Brain microvascular endothelial cell (primary cell): ENCODE measurements around the gene CRIP3.

Experiments used
- DNase-seq: peaks from one replicate; pipeline ENCODE4 v3.0.0-alpha.2; 2020
- H3K27ac ChIP-seq: fragments of 250-450 bp; sonication (Bioruptor Pico); 2 replicates; pipeline ENCODE4 v1.5.1; 2020; ENCODE audit warnings: mild to moderate bottlenecking, moderate library complexity
- H3K27me3 ChIP-seq: fragments of 250-450 bp; sonication (Bioruptor Pico); replicated peaks from 2 replicates; pipeline ENCODE4 v1.5.1; 2020; ENCODE audit warnings: mild to moderate bottlenecking
- H3K36me3 ChIP-seq: fragments of 250-450 bp; sonication (Bioruptor Pico); replicated peaks from 2 replicates; pipeline ENCODE4 v1.5.1; 2020; ENCODE audit warnings: mild to moderate bottlenecking
- H3K4me3 ChIP-seq: 2 replicates; pipeline ENCODE4 v1.5.1; 2011; ENCODE audit warnings: low read depth, mild to moderate bottlenecking, control low read depth, low read length, moderate library complexity
- in situ Hi-C: cut with HindIII; loops from 2 replicates; pipeline ENCODE4 v1.10.0; 2017; ENCODE audit warnings: low sequenced_read_pairs, low pct_ligation_motif_present
- TF ChIP-seq, protein P1 (sequence below): IDR thresholded peaks from 2 replicates; pipeline ENCODE4 v1.5.1; 2011; ENCODE audit warnings: low read depth, mild to moderate bottlenecking, moderate library complexity, low read length, control low read depth, inconsistent platforms; ENCODE audit errors: missing control alignments

CRIP3 gene

DNA sequence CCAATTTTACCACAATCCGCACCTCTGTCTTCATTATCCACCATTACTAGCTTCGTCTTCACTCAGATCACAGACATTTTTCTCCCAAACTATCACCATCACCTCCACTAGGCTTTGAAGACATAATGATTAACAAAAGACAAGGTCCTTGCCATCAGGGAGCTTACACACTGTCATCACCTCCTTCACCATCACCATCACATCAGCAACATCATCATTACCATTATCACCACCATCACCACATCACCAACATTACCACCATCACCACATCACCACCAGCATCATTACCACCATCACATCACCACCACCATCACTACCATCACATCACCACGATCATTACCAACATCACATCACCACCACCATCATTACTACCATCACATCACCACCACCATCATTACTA is 14.9 kb downstream of the CRIP3 start:
- TF ChIP-seq, protein P1, sequence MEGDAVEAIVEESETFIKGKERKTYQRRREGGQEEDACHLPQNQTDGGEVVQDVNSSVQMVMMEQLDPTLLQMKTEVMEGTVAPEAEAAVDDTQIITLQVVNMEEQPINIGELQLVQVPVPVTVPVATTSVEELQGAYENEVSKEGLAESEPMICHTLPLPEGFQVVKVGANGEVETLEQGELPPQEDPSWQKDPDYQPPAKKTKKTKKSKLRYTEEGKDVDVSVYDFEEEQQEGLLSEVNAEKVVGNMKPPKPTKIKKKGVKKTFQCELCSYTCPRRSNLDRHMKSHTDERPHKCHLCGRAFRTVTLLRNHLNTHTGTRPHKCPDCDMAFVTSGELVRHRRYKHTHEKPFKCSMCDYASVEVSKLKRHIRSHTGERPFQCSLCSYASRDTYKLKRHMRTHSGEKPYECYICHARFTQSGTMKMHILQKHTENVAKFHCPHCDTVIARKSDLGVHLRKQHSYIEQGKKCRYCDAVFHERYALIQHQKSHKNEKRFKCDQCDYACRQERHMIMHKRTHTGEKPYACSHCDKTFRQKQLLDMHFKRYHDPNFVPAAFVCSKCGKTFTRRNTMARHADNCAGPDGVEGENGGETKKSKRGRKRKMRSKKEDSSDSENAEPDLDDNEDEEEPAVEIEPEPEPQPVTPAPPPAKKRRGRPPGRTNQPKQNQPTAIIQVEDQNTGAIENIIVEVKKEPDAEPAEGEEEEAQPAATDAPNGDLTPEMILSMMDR = no peak
- Histone ChIP-seq H3K36me3 (no peaks in the 10 kb centered on the region), H3K4me3 (no peak overlapping the region), H3K27me3 (peaks cover 3% of the 10 kb centered on the region), H3K27ac (no peak overlapping the region)
- DNase-seq = no peak
- in situ Hi-C loops = no loop called here

DNA sequence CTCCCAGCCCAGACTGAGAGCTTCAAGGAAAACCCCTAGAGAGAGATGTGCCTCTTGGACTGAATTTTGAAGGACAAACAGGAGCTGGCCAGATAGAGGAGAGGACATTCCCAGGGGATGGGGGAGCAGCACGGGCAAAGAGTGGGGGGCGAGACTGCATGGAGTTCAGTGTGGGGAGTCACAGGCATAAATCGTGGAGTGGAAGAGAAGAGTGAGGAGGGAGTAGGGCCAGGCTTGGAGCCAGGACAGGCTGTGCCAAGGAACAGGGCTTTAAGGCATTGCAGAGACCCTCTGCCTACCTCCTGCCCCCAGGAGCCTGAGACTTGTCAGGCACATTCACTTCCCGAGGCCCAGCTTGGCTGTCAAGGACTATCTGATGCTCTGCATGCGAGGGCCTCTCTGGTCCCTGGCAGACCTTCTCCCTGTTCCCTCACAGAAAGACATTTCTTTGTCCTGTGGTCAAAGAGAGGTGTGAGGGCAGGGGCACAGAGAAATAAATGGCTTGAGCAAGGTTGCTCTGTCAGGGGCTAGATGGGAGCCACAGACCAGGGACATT is 15.8 kb downstream of the CRIP3 start:
- Histone ChIP-seq H3K27me3 (no peaks in the 10 kb centered on the region), H3K36me3 (no peaks in the 10 kb centered on the region), H3K27ac (no peak overlapping the region), H3K4me3 (no peak overlapping the region)
- TF ChIP-seq, protein P1 = no peak
- no peak for DNase-seq
- in situ Hi-C loops = no loop called here

DNA sequence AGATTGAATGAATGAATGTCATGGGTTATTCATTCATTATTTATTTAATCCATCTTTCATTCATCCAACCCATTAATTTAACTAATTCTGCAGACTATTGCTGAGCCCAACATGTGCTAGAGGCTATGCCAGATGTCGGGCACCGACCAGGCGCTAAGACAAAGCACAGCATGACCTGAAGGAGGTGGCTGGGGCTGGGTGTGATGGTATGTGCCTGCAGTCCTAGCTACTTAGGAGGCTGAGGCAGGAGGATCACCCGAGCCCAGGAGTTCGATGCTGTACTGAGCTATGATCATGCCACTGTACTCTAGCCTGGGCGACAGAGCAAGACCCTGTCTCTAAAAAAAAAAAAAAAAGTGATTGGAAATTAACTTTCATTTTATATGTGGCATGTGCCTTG is 16.3 kb downstream of the CRIP3 start:
- in situ Hi-C loops = no loop called here
- no peak overlapping the region for H3K4me3 ChIP-seq
- TF ChIP-seq, protein P1 = no peak
- H3K27me3 ChIP-seq = no peaks in the 10 kb centered on the region
- DNase-seq = no peak
- no peaks in the 10 kb centered on the region for H3K36me3 ChIP-seq
- H3K27ac ChIP-seq = no peak overlapping the region

DNA sequence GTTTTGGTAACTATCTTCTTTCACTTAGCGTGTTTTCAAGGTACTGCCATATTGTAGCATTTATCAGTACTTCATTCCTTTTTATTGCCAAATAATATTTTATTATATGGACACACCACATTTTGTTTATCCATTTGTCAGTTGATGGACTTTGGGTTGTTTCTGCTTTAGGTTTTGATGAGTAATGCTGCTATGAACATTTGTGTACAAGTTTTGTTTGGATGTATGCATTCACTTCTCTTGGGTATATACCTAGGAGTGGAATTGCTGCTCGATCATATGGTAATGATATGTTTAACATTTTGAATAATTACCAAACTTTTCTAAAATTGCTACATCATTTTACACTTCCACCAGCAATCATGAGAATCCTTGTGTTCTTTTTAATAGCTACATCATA is 16.9 kb downstream of the CRIP3 start:
- Histone ChIP-seq H3K36me3 (no peaks in the 10 kb centered on the region), H3K27ac (no peak overlapping the region), H3K27me3 (no peaks in the 10 kb centered on the region), H3K4me3 (no peak overlapping the region)
- in situ Hi-C loops = no loop called here
- TF ChIP-seq, protein P1 = no peak
- DNase-seq = no peak

DNA sequence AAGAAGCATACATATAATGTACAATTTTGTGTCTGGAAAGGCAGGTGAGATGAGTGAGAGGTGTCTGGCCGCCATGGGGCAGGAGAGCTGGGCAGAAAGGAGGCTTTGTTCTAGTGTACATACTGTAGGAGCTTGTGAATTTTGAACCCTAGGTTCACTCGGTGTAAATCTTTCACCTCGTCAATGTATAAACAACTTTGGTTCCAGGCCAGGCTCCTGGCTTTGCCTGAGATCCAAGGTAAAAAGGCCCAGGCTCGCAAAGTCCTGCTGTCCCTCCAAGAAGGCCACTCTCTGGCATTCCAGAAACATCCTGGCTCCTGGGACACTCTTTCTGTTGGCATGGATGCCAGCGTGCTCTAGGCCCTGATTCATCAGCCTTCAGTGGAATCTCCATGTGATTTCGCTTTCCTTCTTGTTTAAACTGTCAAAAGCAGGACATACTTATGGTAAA is 17.7 kb downstream of the CRIP3 start:
- in situ Hi-C loops = no loop called here
- no peak overlapping the region for H3K4me3 ChIP-seq
- no peak for DNase-seq
- H3K36me3 ChIP-seq = no peaks in the 10 kb centered on the region
- H3K27me3 ChIP-seq = peaks cover 2% of the 10 kb centered on the region
- TF ChIP-seq, protein P1 = no peak
- H3K27ac ChIP-seq = no peak overlapping the region

DNA sequence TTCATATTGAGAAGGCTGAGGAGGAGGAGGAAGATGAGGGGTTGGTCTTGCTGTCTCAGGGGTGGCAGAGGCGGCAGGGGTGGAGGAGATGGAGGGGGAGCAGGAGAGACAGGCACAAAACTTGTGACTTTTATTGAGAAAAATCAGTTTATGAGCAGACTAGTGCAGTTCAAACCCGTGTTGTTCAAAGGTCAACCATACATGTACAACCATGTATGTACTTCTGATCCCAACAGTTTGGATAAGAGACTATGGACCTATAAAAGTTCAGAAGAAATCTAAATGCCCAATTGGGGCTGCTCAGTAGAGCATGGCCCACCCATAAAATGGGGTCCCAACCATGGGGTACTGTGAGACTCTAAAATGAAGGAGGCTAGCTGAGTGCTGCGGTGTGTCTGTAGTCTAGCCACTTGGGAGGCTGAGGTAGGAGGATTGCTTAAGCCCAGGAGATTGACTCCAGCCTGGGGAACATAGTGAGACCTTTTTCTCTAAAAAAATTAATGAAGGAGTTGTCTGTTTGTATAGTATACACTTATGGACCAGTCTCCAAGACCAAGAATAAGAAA is 18.2 kb downstream of the CRIP3 start:
- Histone ChIP-seq H3K4me3 (no peak overlapping the region), H3K27me3 (peaks cover 7% of the 10 kb centered on the region), H3K27ac (no peak overlapping the region), H3K36me3 (no peaks in the 10 kb centered on the region)
- in situ Hi-C loops = no loop called here
- DNase-seq = no peak
- TF ChIP-seq, protein P1 = no peak
